ENCODE results near the gene BNC2.

The BNC2 gene

GRCh38 chr9:16763946-16764345 lies 106.5 kb downstream of the BNC2 start:
- no peak for DNase-seq (ENCODE audit: low read depth)

GRCh38 chr9:16755467-16756160 lies 114.9 kb downstream of the BNC2 start:
- no peak for DNase-seq (ENCODE audit: low read depth)

GRCh38 chr9:16754662-16755061 lies 115.8 kb downstream of the BNC2 start:
- no peak for DNase-seq (ENCODE audit: low read depth)

- DNase-seq (ENCODE audit: low read depth), result no peak
Measured at GRCh38 chr9:16753256-16753655, 117.2 kb downstream of the BNC2 start.

- DNase-seq (ENCODE audit: low read depth), result no peak
Measured at GRCh38 chr9:16752601-16753000, 117.9 kb downstream of the BNC2 start.

GRCh38 chr9:16750553-16750952 lies 119.9 kb downstream of the BNC2 start:
- no peak for DNase-seq (ENCODE audit: low read depth)

- DNase-seq (ENCODE audit: low read depth), result no peak
Measured at GRCh38 chr9:16745359-16745758, 125.1 kb downstream of the BNC2 start.

GRCh38 chr9:16744394-16744793 lies 126.1 kb downstream of the BNC2 start:
- no peak for DNase-seq (ENCODE audit: low read depth)

GRCh38 chr9:16743375-16743774 lies 127.1 kb downstream of the BNC2 start:
- DNase-seq (ENCODE audit: low read depth), result no peak

GRCh38 chr9:16735001-16735400 lies 135.5 kb downstream of the BNC2 start:
- DNase-seq (ENCODE audit: low read depth), result no peak

- no peak for DNase-seq (ENCODE audit: low read depth)
Measured at GRCh38 chr9:16732546-16732945, 137.9 kb downstream of the BNC2 start.

GRCh38 chr9:16730162-16730561 lies 140.3 kb downstream of the BNC2 start:
- no peak for DNase-seq (ENCODE audit: low read depth)

- no peak for DNase-seq (ENCODE audit: low read depth)
Measured at GRCh38 chr9:16729651-16730050, 140.8 kb downstream of the BNC2 start.

GRCh38 chr9:16728137-16728508 lies 142.3 kb downstream of the BNC2 start:
- no peak for DNase-seq (ENCODE audit: low read depth)

GRCh38 chr9:16727452-16728136 lies 142.9 kb downstream of the BNC2 start:
- DNase-seq (ENCODE audit: low read depth), result no peak

- DNase-seq (ENCODE audit: low read depth), result no peak
Measured at GRCh38 chr9:16726718-16727451, 143.6 kb downstream of the BNC2 start.

- no peak for DNase-seq (ENCODE audit: low read depth)
Measured at GRCh38 chr9:16726029-16726428, 144.4 kb downstream of the BNC2 start.

GRCh38 chr9:16725066-16725465 lies 145.4 kb downstream of the BNC2 start:
- no peak for DNase-seq (ENCODE audit: low read depth)

- DNase-seq (ENCODE audit: low read depth), result no peak
Measured at GRCh38 chr9:16721972-16722371, 148.5 kb downstream of the BNC2 start.

- no peak for DNase-seq (ENCODE audit: low read depth)
Measured at GRCh38 chr9:16720386-16720785, 150.1 kb downstream of the BNC2 start.

GRCh38 chr9:16719921-16720320 lies 150.5 kb downstream of the BNC2 start:
- DNase-seq (ENCODE audit: low read depth), result no peak

- DNase-seq (ENCODE audit: low read depth), result no peak
Measured at GRCh38 chr9:16718952-16719351, 151.5 kb downstream of the BNC2 start.

GRCh38 chr9:16718296-16718695 lies 152.2 kb downstream of the BNC2 start:
- DNase-seq (ENCODE audit: low read depth), result no peak
